Panc1 (cell line): Measurements from ENCODE around the gene VAV3. TPM values are rescaled to one million over a fixed set of nuclear protein-coding genes. Genes with fewer than 3 reads are reported as not detected.

Source experiments
- ATAC-seq: fragments of 200-7000 bp; cut with Tn5 transposase; 2 replicates; pipeline ENCODE4 v1.9.1; 2020; ENCODE audit warnings: mild to moderate bottlenecking, moderate library complexity
- BruUV-seq: library from RNA; stranded (reverse); fragments of 400-500 nt; replicated peaks from 2 replicates; lab custom pipeline; 2021; lab: Mats Ljungman, UMichigan
- CTCF ChIA-PET: fragments of 300-600 bp; sonication (Branson Sonifier 250); formaldehyde crosslinking; loops from one replicate; lab custom pipeline; 2022; ENCODE audit warnings: antibody characterized with exemption; lab: Charles Lee
- POLR2A ChIA-PET: fragments of 300-600 bp; sonication (Branson Sonifier 250); formaldehyde crosslinking; loops from one replicate; lab custom pipeline; 2022; ENCODE audit warnings: antibody characterized with exemption; lab: Charles Lee
- DNase-seq: peaks from one replicate; pipeline ENCODE4 v3.0.0-alpha.2; 2010; ENCODE audit warnings: low read depth, low spot score
- H3K27ac ChIP-seq: 2 replicates; pipeline ENCODE4 v1.5.1; 2011; ENCODE audit warnings: mild to moderate bottlenecking, low read length, inconsistent platforms
- H3K27me3 ChIP-seq: fragments of 200-500 bp; sonication (Bioruptor generic); 2 replicates; pipeline ENCODE4 v1.6.0; 2014; ENCODE audit warnings: low read length, inconsistent platforms; ENCODE audit not compliant: control insufficient read depth, insufficient read depth
- H3K36me3 ChIP-seq: fragments of 200-500 bp; sonication (Bioruptor generic); 2 replicates; pipeline ENCODE4 v1.5.1; 2014; ENCODE audit warnings: inconsistent platforms, mild to moderate bottlenecking, low read length, moderate library complexity; ENCODE audit not compliant: control insufficient read depth, insufficient read depth
- H3K4me1 ChIP-seq: 2 replicates; pipeline ENCODE4 v1.5.1; 2011; ENCODE audit warnings: inconsistent platforms, mild to moderate bottlenecking, low read length, moderate library complexity; ENCODE audit not compliant: control insufficient read depth, insufficient read depth
- H3K4me3 ChIP-seq, 2 experiments: 2 replicates each; pipeline ENCODE4 v1.5.1; 2011 to 2012; ENCODE audit warnings: low read depth in 2 of 2, low read length in 2 of 2, mild to moderate bottlenecking in 2 of 2, inconsistent platforms in 1 of 2, moderate library complexity in 1 of 2
- H3K9me3 ChIP-seq: fragments of 200-500 bp; sonication (Bioruptor generic); 2 replicates; pipeline ENCODE4 v1.5.1; 2014; ENCODE audit warnings: low read depth, mild to moderate bottlenecking, inconsistent platforms, low read length, moderate library complexity; ENCODE audit not compliant: control insufficient read depth, insufficient read depth
- POLR2AphosphoS5 ChIP-seq: IDR thresholded peaks from 2 replicates; pipeline ENCODE4 v1.6.1; 2012; ENCODE audit warnings: mild to moderate bottlenecking, low read depth, low read length, moderate library complexity
- SIN3A ChIP-seq: IDR thresholded peaks from 2 replicates; pipeline ENCODE4 v1.6.1; 2012; ENCODE audit warnings: low read depth, mild to moderate bottlenecking, low read length, moderate library complexity, borderline replicate concordance; ENCODE audit not compliant: insufficient read depth
- TCF7L2 ChIP-seq: IDR thresholded peaks from 2 replicates; pipeline ENCODE4 v1.6.1; 2011; ENCODE audit warnings: mild to moderate bottlenecking, low read depth, low read length, inconsistent platforms
- in situ Hi-C: cut with HindIII; loops from 2 replicates; pipeline ENCODE4 v1.10.0; 2016; ENCODE audit warnings: low sequenced_read_pairs, low pct_unique_long_range_greater_than_20kb
- intact Hi-C: fragments of 100-400 bp; cut with micrococcal nuclease; formaldehyde crosslinking; loops from one replicate; pipeline ENCODE4 v1.10.0; 2022; ENCODE audit not compliant: unreplicated experiment
- total RNA-seq: library from RNA; stranded (reverse); gene quantifications from one replicate; pipeline ENCODE4 v1.2.1, GENCODE V29; 2021; ENCODE audit not compliant: unreplicated experiment
- TF ChIP-seq, protein P1 (sequence below): fragments of 450-650 bp; IDR thresholded peaks from 2 replicates; pipeline ENCODE4 v1.5.1; 2017; ENCODE audit warnings: mild to moderate bottlenecking
- TF ChIP-seq, protein P2 (sequence below), 2 experiments: IDR thresholded peaks; 2 replicates each; pipeline ENCODE4 v1.6.1; 2011 to 2012; ENCODE audit warnings: low read depth in 2 of 2, control low read depth in 1 of 2, low read length in 1 of 2, mild to moderate bottlenecking in 1 of 2, moderate library complexity in 1 of 2; ENCODE audit not compliant: insufficient read depth in 1 of 2

VAV3 gene
- total RNA-seq, 1 experiment from 2014 or later: 0.23 TPM

DNA sequence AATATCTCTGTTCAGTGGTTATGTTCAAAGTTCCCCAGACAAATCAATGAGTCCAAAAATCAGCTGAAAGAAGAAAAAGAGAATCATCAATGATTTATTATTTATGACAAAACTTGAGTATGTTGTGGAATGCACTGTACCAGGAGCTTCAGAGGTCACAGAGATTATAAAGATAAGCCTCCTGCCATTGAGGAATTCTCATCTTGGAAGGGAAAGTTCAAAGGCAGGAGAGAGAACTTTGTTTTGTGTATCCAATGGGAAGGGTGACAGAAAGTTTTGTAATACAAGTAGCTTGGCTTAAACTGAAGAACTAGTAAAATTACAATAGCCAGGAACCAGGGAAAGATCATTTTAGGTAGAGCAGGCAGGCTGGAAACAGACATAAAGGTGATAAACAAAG lies 367.7 kb downstream of the VAV3 start:
- H3K27ac ChIP-seq: no peak overlapping the region
- POLR2A ChIA-PET: no interaction called here
- no peak overlapping the region for H3K4me3 ChIP-seq
- H3K36me3 ChIP-seq: no peaks in the 10 kb centered on the region; the same call in 1 of the 2 replicates
- CTCF ChIA-PET: no interaction called here
- intact Hi-C loops (no loop called here), in situ Hi-C loops (no loop called here)
- DNase-seq (no peak), ATAC-seq (no peak)
- H3K9me3 ChIP-seq: no peaks in the 10 kb centered on the region
- BruUV-seq: no TSS peak
- TF ChIP-seq SIN3A (no peak), POLR2AphosphoS5 (no peak), TCF7L2 (no peak)
- TF ChIP-seq, protein P1, sequence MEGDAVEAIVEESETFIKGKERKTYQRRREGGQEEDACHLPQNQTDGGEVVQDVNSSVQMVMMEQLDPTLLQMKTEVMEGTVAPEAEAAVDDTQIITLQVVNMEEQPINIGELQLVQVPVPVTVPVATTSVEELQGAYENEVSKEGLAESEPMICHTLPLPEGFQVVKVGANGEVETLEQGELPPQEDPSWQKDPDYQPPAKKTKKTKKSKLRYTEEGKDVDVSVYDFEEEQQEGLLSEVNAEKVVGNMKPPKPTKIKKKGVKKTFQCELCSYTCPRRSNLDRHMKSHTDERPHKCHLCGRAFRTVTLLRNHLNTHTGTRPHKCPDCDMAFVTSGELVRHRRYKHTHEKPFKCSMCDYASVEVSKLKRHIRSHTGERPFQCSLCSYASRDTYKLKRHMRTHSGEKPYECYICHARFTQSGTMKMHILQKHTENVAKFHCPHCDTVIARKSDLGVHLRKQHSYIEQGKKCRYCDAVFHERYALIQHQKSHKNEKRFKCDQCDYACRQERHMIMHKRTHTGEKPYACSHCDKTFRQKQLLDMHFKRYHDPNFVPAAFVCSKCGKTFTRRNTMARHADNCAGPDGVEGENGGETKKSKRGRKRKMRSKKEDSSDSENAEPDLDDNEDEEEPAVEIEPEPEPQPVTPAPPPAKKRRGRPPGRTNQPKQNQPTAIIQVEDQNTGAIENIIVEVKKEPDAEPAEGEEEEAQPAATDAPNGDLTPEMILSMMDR: no peak
- TF ChIP-seq, protein P2, sequence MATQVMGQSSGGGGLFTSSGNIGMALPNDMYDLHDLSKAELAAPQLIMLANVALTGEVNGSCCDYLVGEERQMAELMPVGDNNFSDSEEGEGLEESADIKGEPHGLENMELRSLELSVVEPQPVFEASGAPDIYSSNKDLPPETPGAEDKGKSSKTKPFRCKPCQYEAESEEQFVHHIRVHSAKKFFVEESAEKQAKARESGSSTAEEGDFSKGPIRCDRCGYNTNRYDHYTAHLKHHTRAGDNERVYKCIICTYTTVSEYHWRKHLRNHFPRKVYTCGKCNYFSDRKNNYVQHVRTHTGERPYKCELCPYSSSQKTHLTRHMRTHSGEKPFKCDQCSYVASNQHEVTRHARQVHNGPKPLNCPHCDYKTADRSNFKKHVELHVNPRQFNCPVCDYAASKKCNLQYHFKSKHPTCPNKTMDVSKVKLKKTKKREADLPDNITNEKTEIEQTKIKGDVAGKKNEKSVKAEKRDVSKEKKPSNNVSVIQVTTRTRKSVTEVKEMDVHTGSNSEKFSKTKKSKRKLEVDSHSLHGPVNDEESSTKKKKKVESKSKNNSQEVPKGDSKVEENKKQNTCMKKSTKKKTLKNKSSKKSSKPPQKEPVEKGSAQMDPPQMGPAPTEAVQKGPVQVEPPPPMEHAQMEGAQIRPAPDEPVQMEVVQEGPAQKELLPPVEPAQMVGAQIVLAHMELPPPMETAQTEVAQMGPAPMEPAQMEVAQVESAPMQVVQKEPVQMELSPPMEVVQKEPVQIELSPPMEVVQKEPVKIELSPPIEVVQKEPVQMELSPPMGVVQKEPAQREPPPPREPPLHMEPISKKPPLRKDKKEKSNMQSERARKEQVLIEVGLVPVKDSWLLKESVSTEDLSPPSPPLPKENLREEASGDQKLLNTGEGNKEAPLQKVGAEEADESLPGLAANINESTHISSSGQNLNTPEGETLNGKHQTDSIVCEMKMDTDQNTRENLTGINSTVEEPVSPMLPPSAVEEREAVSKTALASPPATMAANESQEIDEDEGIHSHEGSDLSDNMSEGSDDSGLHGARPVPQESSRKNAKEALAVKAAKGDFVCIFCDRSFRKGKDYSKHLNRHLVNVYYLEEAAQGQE (IDR thresholded peaks at IDR 0.05; ENCODE audit: insufficient read depth in 1 of 2, low read depth in 2 of 2, low read length in 1 of 2): no peak
- no peaks in the 10 kb centered on the region for H3K27me3 ChIP-seq
- no peaks in the 10 kb centered on the region for H3K4me1 ChIP-seq

DNA sequence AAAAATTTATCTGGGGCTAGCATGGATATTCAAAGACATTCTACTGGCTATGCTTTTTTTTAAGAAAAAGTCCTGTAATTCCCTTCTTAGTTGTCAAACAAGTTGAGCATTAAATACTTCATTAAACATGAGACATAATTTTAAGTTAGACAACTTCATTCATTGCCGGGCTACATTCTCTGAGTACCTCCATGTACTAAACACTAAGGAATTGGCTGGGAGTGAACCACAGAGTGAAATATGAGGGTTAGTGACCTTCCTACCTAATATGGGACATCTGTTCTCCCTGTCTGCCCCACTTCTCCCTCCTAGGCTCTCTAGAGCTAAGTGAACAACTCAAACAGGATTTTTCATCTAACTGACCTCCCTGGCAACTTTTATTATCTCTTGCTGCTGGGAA lies 370.4 kb downstream of the VAV3 start:
- no peaks in the 10 kb centered on the region for H3K4me1 ChIP-seq
- no peak overlapping the region for H3K27ac ChIP-seq
- H3K27me3 ChIP-seq: no peaks in the 10 kb centered on the region
- no peak overlapping the region for H3K4me3 ChIP-seq
- TF ChIP-seq TCF7L2 (no peak), SIN3A (no peak), POLR2AphosphoS5 (no peak)
- TF ChIP-seq, protein P2 (IDR thresholded peaks at IDR 0.05; ENCODE audit: insufficient read depth in 1 of 2, low read depth in 2 of 2, low read length in 1 of 2): no peak
- TF ChIP-seq, protein P1: no peak
- BruUV-seq: no TSS peak
- DNase-seq (no peak), ATAC-seq (no peak)
- H3K9me3 ChIP-seq: no peaks in the 10 kb centered on the region
- no peaks in the 10 kb centered on the region; the same call in 1 of the 2 replicates for H3K36me3 ChIP-seq
- intact Hi-C loops (no loop called here), in situ Hi-C loops (no loop called here)
- POLR2A ChIA-PET: no interaction called here
- CTCF ChIA-PET: no interaction called here
